Spleen (tissue), 11 donors: ENCODE data around the gene ELF4. TPM values are rescaled to one million over a fixed set of nuclear protein-coding genes. Genes with fewer than 3 reads are reported as not detected.

Experiments used
- DNase-seq: peaks from one replicate; pipeline ENCODE4 v3.0.0-alpha.2; 2020
- H3K27ac ChIP-seq, 8 donors: fragments of 200-600 bp; sonication (generic) in 7 of 8; 1 replicate in 4 of 8; 2 replicates in 4 of 8; pipeline versions ENCODE4 v1.5.0 to v1.8.0; 2016 to 2021; ENCODE audit warnings: inconsistent platforms in 4 of 8, mild to moderate bottlenecking in 4 of 8, moderate library complexity in 1 of 8
- H3K27me3 ChIP-seq, 7 donors: fragments of 200-600 bp; sonication (generic) in 6 of 7; replicated peaks in 1 of 7; 1 replicate in 4 of 7; 2 replicates in 3 of 7; pipeline versions ENCODE4 v1.5.0 to v1.8.0; 2016 to 2021; ENCODE audit warnings: inconsistent platforms in 3 of 7, mild to moderate bottlenecking in 1 of 7
- H3K36me3 ChIP-seq, 6 donors: fragments of 200-600 bp; sonication (generic) in 5 of 6; 1 replicate in 4 of 6; 2 replicates in 2 of 6; pipeline versions ENCODE4 v1.5.0 to v1.8.0; 2016 to 2021; ENCODE audit warnings: inconsistent platforms in 2 of 6
- H3K4me1 ChIP-seq, 6 donors: fragments of 200-600 bp; sonication (generic) in 5 of 6; 1 replicate in 3 of 6; 2 replicates in 3 of 6; pipeline versions ENCODE4 v1.5.0 to v1.8.0; 2016 to 2021; ENCODE audit warnings: inconsistent platforms in 3 of 6
- H3K4me3 ChIP-seq, 8 donors: fragments of 200-600 bp; sonication (generic) in 7 of 8; 1 replicate in 4 of 8; 2 replicates in 4 of 8; pipeline versions ENCODE4 v1.5.0 to v1.8.0; 2016 to 2021; ENCODE audit warnings: inconsistent platforms in 4 of 8, mild to moderate bottlenecking in 4 of 8, moderate library complexity in 2 of 8
- H3K9me3 ChIP-seq, 8 donors: fragments of 200-600 bp; sonication (generic) in 7 of 8; 1 replicate in 4 of 8; 2 replicates in 4 of 8; pipeline versions ENCODE4 v1.5.0 to v1.8.0; 2016 to 2021; ENCODE audit warnings: inconsistent platforms in 4 of 8
- POLR2A ChIP-seq, 3 donors: fragments of 450-650 bp; IDR thresholded peaks; one replicate each; pipeline ENCODE4 v1.5.1; 2017; ENCODE audit warnings: antibody characterized with exemption in 3 of 3, mild to moderate bottlenecking in 1 of 3
- POLR2AphosphoS5 ChIP-seq, 3 donors: sonication (generic); formaldehyde crosslinking; IDR thresholded peaks; one replicate each; pipeline ENCODE4 v1.5.1; 2017; ENCODE audit warnings: antibody characterized with exemption in 3 of 3
- WGBS, 5 donors: extraction: QIAGEN DNeasy Blood & Tissue Kit in 3 of 5; methylation state at CpG; one replicate each; pipeline versions ENCODE4 v1.1.5 to v1.1.7; 2013 to 2018; 5-methylcytosine and 5-hydroxymethylcytosine counted together
- intact Hi-C: fragments of 100-400 bp; cut with DNase I; formaldehyde crosslinking; loops from one replicate; pipeline ENCODE4 v1.15.0; 2023; ENCODE audit warnings: low total_unique reads
- polyA plus RNA-seq, 3 donors: library from polyadenylated mRNA; stranded (reverse); fragments of 200-250 nt; gene quantifications; one replicate each; pipeline ENCODE4 v1.2.1, GENCODE V29; 2013
- total RNA-seq, 7 donors: library from RNA; depleted of rRNA in 3 of 7; stranded (reverse); fragments of >200 nt in 3 of 7; fragmentation: NEBNext Ultra II Directional in 4 of 7; extraction: Animal tissue kit (Norgen Biotek cat#: 25700) in 4 of 7; gene quantifications; one replicate each; pipeline versions ENCODE4 v1.1.0 to v1.2.1, GENCODE V29; 2016 to 2021
- TF ChIP-seq, protein P1 (sequence below), 11 experiments: fragments of 200-600 bp in 7 of 11; fragments of 450-650 bp in 4 of 11; sonication (generic) in 4 of 11; IDR thresholded peaks in 8 of 11; conservative IDR thresholded peaks in 3 of 11; 1 replicate in 7 of 11; 2 replicates in 4 of 11; pipeline versions ENCODE4 v1.4.0 to v1.8.0; 2016 to 2021; ENCODE audit warnings: antibody characterized with exemption in 11 of 11, inconsistent platforms in 4 of 11, mild to moderate bottlenecking in 1 of 11
- donor health status: healthy with polysubstance abuse.
- donor health status: DM: no; HTN: no; CAD: no; lungs with moderate emphysema.
- donor health status: DM: no; HTN: no; CAD: no.
- donor health status: Bipolar disorder and iron deficiency.
- donor health status: healthy.
- donor health status: DM: no; HTN: no; CAD: no.
- donor health status: DM: yes; HTN: yes; CAD: no.

Gene ELF4
- total and polyA plus RNA-seq, 10 donors: 6.4 to 35.3 (median 30.4) TPM

DNA sequence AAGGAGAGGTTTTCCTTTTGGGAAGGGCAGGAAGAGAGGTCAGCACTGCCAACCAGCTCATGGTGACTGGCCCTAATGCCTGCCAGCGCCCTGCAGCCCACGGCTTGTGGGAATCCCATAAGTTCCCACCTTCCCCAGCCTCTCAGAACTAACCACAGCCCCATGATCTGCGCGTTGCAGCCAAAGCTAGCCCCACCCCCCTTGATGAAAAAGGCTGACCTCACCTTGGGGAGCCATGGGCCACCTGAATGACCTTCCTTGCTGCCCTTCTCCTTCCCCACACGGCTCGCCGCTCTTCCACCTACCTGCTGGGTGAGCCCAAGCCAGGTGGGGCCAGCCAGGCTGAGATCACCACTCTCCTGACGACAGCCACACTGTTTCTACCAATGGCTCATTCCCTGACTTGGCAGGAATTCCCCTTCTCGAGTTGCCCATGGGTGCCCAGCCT is 3.9 kb upstream of the ELF4 start:
- WGBS, 5 donors: 58 to 83% (median 66%) methylated on average over 5 to 9 of the region's 9 CpGs
- DNase-seq: no peak
- H3K9me3 ChIP-seq: no peaks in the 10 kb centered on the region
- intact Hi-C loops: no loop called here
- H3K27ac ChIP-seq: no peak overlapping the region
- no peak for TF ChIP-seq POLR2A (IDR thresholded peaks at IDR 0.05)
- TF ChIP-seq POLR2AphosphoS5 (IDR thresholded peaks at IDR 0.05): no peak
- TF ChIP-seq, protein P1, sequence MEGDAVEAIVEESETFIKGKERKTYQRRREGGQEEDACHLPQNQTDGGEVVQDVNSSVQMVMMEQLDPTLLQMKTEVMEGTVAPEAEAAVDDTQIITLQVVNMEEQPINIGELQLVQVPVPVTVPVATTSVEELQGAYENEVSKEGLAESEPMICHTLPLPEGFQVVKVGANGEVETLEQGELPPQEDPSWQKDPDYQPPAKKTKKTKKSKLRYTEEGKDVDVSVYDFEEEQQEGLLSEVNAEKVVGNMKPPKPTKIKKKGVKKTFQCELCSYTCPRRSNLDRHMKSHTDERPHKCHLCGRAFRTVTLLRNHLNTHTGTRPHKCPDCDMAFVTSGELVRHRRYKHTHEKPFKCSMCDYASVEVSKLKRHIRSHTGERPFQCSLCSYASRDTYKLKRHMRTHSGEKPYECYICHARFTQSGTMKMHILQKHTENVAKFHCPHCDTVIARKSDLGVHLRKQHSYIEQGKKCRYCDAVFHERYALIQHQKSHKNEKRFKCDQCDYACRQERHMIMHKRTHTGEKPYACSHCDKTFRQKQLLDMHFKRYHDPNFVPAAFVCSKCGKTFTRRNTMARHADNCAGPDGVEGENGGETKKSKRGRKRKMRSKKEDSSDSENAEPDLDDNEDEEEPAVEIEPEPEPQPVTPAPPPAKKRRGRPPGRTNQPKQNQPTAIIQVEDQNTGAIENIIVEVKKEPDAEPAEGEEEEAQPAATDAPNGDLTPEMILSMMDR (IDR thresholded peaks at IDR 0.05 in 8 of 11, conservative IDR thresholded peaks at IDR 0.05 in 3 of 11): no peak
- peaks cover 0 to 24% (median 8%) of the 10 kb centered on the region in 6 donors for H3K4me1 ChIP-seq
- no peak overlapping the region for H3K4me3 ChIP-seq
- H3K36me3 ChIP-seq: no peaks in the 10 kb centered on the region
- H3K27me3 ChIP-seq: no peaks in the 10 kb centered on the region

DNA sequence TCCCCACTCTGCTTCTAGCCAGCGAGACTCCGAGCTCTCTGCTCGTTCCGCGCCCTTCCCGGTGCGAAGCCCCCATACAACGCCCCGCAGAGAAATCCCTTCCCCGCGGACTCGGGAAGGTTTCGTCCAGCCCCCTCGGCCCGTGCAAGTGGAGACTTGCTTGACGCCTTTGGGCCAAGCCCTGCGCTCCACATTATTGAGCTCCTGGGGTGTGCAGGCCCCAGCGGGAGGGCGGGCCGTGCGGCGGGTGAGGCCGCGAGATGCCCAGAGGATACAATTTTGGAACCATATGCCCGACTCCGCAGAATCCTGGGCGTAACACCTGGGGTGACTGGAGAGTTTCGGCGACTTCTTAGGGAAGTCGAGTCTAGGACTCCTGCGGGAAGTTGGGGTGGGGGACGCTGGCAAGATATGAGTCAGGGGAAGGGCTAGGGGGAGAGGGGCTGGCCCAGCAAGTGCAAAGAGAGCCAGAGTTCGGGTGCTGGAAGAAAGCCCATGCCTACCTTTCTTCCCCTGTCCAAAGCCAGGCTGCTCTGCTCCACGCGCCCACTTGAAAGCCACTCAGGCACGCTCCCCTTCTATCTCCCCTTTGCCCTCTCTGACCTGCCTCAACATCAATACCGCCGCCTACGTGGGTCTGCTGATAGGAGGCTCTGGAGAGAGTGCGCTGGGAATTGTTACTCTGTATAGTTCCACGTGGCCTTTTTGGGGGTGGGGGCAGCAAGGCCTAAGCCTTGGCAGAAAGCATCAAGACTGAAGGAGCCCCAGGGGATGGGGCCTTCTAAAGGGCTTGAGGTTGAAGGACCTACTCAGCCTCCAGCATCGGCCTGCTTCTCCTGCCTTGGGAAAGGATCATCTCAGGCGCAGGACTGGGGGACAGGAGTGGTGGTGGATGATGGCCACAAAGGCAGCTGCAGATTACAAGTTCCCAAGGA is 1.2 kb upstream of the ELF4 start:
- Histone ChIP-seq H3K4me1 (peaks cover 0 to 39% (median 21%) of the 10 kb centered on the region in 6 donors), H3K27me3 (no peaks in the 10 kb centered on the region), H3K27ac (peak overlapping the region in 7 of 8 donors; percentile 88 to 96 (median 93)), H3K36me3 (no peaks in the 10 kb centered on the region), H3K9me3 (no peaks in the 10 kb centered on the region), H3K4me3 (peak overlapping the region in 6 of 8 donors; percentile 1 to 78 (median 57))
- TF ChIP-seq POLR2AphosphoS5 (IDR thresholded peaks at IDR 0.05): peak in 1 of 3 donors; percentile 6
- TF ChIP-seq, protein P1 (IDR thresholded peaks at IDR 0.05 in 8 of 11, conservative IDR thresholded peaks at IDR 0.05 in 3 of 11): no peak
- peak; percentile 86 for DNase-seq
- intact Hi-C loops: no loop called here
- 51 to 85% (median 65%) methylated on average over 11 to 43 of the region's 43 CpGs for WGBS, 5 donors

DNA sequence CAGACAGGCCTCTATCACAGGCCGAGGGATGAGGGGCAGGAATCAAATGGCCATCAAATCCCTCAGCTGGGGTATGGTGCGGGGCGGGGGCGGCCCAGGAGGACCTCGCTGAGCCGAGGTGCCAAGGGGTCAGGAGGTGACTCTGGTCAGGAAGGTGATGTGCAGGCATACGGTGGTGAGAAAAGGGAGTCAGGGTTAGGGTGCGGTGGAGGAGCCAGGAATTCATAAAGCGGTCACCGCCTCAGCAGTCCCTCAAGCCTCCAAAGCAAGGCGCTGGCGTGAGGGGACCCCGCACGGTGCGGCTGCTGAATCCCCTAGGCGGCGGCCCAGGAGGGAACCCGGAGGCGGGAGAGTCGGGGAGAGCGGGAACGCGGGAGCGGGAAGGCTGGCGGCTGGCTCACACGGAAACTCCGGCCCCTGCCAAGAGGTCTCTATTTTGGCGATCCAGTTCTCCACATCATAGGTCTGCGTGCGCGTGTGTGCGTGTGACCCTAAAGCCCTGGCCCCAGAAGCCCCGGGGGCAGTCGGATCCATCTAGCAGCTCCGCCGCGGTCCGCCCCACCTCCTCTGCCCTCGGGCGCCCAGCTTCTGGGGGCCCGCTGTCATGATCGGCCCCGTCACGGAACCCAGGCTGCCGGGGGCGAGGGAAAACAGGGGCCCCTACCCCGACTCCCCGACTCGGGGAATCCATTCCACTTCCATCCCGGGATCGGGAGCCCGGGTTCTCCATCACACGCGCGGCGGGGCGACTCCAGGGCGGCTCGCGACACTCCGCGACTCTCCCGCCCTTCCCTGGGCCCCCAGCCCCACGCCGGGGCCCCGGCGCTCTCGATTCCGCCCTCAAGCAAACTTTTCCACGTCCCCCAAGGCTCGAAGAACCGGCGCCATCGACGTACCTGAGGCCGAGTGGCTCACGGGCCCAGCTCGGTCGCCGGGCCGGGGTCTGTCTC is 593 bp downstream of the ELF4 start:
- Histone ChIP-seq H3K4me3 (peak overlapping the region; percentile 49 to 78 (median 56)), H3K27me3 (no peaks in the 10 kb centered on the region), H3K9me3 (no peaks in the 10 kb centered on the region), H3K4me1 (peaks cover 0 to 57% (median 32%) of the 10 kb centered on the region in 6 donors), H3K36me3 (no peaks in the 10 kb centered on the region), H3K27ac (peak overlapping the region; percentile 77 to 96 (median 92))
- 1 to 56% (median 16%) methylated on average over 8 to 81 of the region's 81 CpGs for WGBS, 5 donors
- peak; percentile 86 for DNase-seq
- TF ChIP-seq POLR2AphosphoS5 (IDR thresholded peaks at IDR 0.05) (no peak), POLR2A (IDR thresholded peaks at IDR 0.05) (no peak)
- TF ChIP-seq, protein P1 (IDR thresholded peaks at IDR 0.05 in 8 of 11, conservative IDR thresholded peaks at IDR 0.05 in 3 of 11): no peak
- intact Hi-C loops: no loop called here
